ENCODE data around the gene ERFE.

DNA sequence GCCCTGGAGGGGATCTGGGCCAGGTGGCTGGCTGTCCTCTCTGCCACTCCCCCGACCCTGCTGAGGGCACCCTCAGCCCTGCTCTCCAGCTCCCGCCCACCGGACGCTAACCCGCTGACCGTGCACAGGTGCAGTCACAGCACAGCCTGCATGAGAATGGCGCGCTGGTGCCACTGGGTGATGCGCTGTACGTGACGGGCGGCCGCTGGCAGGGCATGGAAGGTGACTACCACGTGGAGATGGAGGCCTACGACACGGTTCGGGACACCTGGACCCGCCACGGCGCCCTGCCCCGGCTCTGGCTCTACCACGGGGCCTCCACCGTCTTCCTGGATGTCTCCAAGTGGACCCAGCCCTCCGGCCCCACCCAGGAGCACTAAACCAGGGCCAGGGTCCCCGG, 8.1 kb upstream of the ERFE start:
- TF ChIP-seq CTCF (IDR thresholded peaks at IDR 0.05) (no peak), POLR2A (IDR thresholded peaks at IDR 0.05) (no peak)

Data from body of pancreas (tissue), 4 donors.